WTC11 (cell line): ENCODE measurements around the gene UBE2L3.

Source experiments
- NFYB ChIP-seq: sonication (generic); formaldehyde crosslinking; conservative IDR thresholded peaks from 2 replicates; pipeline ENCODE4 v1.8.0; 2022; ENCODE audit warnings: low read depth, missing genetic modification reagents
- TF ChIP-seq, protein P1 (sequence below): fragments of 200-600 bp; IDR thresholded peaks from 2 replicates; pipeline ENCODE4 v1.8.0; 2022; ENCODE audit warnings: antibody characterized with exemption

DNA sequence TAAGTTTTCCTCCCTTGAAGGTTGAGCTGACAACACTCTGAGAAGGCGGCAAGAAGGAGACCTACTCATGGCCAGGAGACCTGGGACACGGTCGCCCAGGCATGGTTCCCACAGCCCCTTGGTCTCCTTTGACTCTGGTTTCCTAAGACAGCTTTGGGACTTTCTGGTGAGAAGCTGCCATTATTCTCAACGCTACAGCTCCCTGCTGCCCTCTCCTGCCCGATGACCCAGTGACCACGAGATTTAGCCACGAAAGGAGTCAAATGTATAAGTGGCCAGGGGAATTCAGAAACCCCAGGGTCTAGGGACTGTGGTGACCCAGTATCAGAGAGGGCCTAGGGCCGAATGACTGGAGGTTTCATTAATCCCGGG, 73.9 kb downstream of the UBE2L3 start:
- no peak for TF ChIP-seq NFYB (CRISPR knock-in tag)
- TF ChIP-seq, protein P1, sequence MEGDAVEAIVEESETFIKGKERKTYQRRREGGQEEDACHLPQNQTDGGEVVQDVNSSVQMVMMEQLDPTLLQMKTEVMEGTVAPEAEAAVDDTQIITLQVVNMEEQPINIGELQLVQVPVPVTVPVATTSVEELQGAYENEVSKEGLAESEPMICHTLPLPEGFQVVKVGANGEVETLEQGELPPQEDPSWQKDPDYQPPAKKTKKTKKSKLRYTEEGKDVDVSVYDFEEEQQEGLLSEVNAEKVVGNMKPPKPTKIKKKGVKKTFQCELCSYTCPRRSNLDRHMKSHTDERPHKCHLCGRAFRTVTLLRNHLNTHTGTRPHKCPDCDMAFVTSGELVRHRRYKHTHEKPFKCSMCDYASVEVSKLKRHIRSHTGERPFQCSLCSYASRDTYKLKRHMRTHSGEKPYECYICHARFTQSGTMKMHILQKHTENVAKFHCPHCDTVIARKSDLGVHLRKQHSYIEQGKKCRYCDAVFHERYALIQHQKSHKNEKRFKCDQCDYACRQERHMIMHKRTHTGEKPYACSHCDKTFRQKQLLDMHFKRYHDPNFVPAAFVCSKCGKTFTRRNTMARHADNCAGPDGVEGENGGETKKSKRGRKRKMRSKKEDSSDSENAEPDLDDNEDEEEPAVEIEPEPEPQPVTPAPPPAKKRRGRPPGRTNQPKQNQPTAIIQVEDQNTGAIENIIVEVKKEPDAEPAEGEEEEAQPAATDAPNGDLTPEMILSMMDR, result no peak
